ENCODE results near the gene GPX6.
A peak's percentile ranks its signal among the peaks of the same experiment; 100 is the strongest.
"Not testable (repeated sequence)": the region's sequence is repeated elsewhere in the genome, so short reads cannot be mapped to it uniquely, and the experiment has no call there.

The GPX6 gene

GRCh38 chr6:28480253-28480932, 35.2 kb downstream of the GPX6 start:
- no peak for DNase-seq

- DNase-seq: no peak
Measured at GRCh38 chr6:28478518-28478917, 37.1 kb downstream of the GPX6 start.

DNA sequence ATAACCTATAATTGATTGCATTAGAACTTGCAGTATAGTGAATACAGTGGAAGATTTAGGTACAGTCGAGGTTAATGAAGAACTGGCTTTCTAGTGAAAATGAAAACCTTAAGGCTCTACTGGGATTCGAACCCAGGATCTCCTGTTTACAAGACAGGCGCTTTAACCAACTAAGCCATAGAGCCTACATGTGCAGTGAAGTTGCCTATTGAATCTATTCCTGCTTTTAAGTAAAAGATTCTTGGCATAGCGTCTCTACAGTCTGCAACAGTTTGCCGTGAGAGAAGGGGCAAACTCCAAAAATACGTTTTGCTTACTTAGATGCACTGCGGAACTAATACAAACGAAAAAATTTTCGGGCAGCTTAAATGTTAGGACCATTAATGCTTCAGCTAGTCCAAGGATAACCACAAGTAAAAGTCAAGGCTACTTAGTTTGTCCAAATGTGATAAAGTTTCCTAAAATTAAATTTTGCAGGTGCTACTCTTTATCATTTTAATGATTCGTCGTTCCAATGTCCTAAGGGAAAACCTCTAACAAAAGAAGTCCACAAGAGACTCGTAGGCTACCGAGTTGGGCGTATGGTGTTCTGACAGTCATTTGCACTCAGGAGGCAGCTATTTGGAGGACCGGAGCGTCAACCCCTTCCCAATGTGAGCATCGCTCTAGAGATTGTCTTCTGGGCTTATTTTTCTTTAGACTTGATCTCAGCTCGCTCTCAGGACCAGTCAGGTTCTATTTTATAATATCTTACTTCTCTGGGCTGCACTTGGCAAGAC, 41.0 kb downstream of the GPX6 start:
- peak; percentile 56 for DNase-seq

DNA sequence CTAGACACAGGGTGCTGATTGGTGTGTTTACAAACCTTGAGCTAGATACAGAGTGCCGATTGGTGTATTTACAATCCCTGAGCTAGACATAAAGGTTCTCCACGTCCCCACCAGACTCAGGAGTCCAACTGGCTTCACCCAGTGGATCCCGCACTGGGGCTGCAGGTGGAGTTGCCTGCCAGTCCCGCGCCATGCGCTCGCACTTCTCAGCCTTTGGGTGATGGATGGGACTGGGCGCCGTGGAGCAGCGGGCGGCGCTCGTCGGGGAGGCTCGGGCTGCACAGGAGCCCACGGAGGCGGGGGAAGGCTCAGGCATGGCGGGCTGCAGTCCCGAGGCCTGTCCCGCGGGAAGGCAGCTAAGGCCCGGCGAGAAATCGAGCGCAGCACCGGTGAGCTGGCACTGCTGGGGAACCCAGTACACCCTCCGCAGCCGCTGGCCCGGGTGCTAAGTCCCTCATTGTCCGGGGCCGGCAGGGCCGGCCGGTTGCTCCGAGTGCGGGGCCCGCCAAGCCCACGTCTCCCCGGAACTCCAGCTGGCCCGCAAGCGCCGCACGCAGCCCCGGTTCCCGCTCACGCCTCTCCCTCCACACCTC, 46.3 kb downstream of the GPX6 start:
- DNase-seq: not testable (repeated sequence)

GRCh38 chr6:28468056-28468455, 47.5 kb downstream of the GPX6 start:
- no peak for DNase-seq

DNA sequence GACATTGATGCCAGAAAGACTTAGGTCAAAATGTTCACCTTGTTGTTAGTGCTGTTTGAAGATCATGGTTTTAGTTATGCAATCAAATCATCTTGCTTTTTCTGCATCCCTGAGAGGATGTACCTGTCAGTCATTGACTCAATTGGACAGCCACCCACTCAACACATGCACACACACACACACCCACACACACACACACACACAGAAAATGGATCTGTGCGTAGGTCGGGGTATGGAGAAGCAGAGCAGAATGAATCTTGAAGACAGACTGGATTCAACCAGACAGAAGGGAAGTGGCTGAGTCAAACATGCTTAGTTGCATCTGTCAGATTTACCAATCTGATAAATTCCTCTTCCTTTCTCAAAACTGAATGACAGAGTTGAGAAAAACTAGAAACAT, 53.2 kb downstream of the GPX6 start:
- no peak for DNase-seq

DNA sequence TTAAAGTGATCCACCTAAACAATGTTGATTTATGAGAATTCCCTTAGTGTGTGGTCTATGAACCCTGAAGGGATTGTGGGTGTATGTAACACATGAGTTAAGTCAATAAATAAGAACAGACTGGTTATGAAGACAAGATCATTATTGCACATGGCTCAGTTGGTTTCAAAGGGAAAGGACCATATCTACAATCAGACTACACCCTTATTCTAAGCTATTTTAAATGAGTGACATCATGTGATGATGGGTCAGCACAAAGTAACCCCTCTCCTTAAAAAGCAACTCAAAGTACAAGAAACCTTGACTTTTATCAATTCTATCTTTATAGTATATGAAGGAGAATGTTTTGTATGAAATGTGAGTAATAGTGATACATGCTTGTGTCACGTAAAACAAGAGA, 57.0 kb downstream of the GPX6 start:
- DNase-seq: no peak

Data from amniotic stem cell (primary cell).